ENCODE data around the gene FAM221B. TPM values are rescaled to one million over a fixed set of nuclear protein-coding genes. Genes with fewer than 3 reads are reported as not detected.

FAM221B gene
- total RNA-seq, 4 donors from 2014 or later, result not detected

DNA sequence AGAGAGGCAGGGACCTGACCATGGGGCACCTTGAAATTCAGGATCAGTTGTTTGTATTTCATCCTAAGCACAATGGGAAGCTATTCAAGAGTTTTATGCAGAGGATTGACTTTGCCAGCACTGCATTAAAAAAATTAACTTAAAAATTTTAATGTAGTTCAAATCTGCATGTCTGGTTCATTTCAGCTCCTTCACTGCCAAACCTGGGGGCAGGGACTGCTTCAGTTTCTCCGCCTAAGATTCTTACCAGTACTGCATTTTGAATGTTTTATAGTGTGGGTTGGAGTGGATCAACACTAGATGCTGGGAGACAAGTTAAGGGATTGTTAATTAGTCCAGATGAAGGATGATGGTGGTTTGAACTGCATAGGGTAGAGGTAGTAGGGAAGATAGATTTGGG lies 58.8 kb downstream of the FAM221B start:
- no peaks in the 10 kb centered on the region for H3K27me3 ChIP-seq
- no peak for ATAC-seq
- no peak overlapping the region for H3K4me3 ChIP-seq
- H3K27ac ChIP-seq, result no peak overlapping the region
- no peak for TF ChIP-seq POLR2AphosphoS5 (IDR thresholded peaks at IDR 0.05)
- TF ChIP-seq, protein P1, sequence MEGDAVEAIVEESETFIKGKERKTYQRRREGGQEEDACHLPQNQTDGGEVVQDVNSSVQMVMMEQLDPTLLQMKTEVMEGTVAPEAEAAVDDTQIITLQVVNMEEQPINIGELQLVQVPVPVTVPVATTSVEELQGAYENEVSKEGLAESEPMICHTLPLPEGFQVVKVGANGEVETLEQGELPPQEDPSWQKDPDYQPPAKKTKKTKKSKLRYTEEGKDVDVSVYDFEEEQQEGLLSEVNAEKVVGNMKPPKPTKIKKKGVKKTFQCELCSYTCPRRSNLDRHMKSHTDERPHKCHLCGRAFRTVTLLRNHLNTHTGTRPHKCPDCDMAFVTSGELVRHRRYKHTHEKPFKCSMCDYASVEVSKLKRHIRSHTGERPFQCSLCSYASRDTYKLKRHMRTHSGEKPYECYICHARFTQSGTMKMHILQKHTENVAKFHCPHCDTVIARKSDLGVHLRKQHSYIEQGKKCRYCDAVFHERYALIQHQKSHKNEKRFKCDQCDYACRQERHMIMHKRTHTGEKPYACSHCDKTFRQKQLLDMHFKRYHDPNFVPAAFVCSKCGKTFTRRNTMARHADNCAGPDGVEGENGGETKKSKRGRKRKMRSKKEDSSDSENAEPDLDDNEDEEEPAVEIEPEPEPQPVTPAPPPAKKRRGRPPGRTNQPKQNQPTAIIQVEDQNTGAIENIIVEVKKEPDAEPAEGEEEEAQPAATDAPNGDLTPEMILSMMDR (IDR thresholded peaks at IDR 0.05), result no peak
- TF ChIP-seq EP300 (IDR thresholded peaks at IDR 0.05), result no peak
- no peak for TF ChIP-seq POLR2A (IDR thresholded peaks at IDR 0.05)
- H3K4me1 ChIP-seq, result peaks cover 7 to 26% (median 22%) of the 10 kb centered on the region in 3 donors
- 89 to 100% methylated on average over 1 of the region's 1 CpG for WGBS, 2 donors (ENCODE audit: low coverage in 1 of 2)
- no peaks in the 10 kb centered on the region for H3K9me3 ChIP-seq
- no peaks in the 10 kb centered on the region for H3K36me3 ChIP-seq

DNA sequence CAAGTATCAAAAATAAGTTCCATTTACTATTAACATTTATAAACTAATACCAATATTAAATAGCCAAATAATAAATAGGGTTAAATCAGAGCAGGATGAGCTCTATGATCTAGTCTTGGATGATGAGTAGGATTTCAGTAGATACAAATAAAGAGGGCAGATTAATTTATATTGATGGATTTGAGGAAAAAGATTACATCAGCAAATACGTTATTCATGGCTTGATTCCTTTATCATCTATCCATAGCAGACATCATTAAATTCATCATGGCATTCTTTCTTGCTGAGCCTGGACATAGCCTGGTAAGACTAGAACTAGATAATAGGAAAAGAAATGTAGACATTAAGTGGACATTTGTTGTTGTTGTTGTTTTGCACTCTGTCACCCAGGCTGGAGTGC lies 61.1 kb downstream of the FAM221B start:
- Histone ChIP-seq H3K4me3 (no peak overlapping the region), H3K27me3 (no peaks in the 10 kb centered on the region), H3K27ac (no peak overlapping the region), H3K36me3 (no peaks in the 10 kb centered on the region), H3K4me1 (peaks cover 7 to 26% (median 22%) of the 10 kb centered on the region in 3 donors), H3K9me3 (no peaks in the 10 kb centered on the region)
- ATAC-seq, result no peak
- 88 to 95% methylated on average over 1 of the region's 1 CpG for WGBS, 2 donors (ENCODE audit: low coverage in 1 of 2)
- no peak for TF ChIP-seq POLR2AphosphoS5 (IDR thresholded peaks at IDR 0.05)
- TF ChIP-seq EP300 (IDR thresholded peaks at IDR 0.05), result no peak
- TF ChIP-seq, protein P1 (IDR thresholded peaks at IDR 0.05), result no peak
- no peak for TF ChIP-seq POLR2A (IDR thresholded peaks at IDR 0.05)

DNA sequence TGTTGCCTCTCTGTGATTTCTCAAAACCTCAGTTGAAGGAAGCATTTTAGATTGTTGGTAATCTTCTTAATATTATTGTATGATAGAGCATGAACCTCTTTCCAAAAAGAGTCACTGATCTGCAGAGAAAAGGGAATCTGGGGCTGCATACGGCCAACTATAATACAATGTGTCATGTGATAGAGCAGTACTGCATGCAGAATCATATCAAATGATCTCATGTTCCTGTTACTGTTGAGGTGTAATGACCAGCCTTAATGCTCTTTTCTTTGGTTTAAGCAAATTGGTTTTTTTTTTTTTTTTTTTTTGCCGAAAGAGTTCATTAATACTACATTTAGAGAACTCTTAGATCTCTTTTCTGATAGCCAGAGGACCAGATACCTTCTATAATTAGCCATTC lies 61.5 kb downstream of the FAM221B start:
- H3K4me1 ChIP-seq, result peaks cover 7 to 23% (median 21%) of the 10 kb centered on the region in 3 donors
- WGBS, 2 donors (ENCODE audit: low coverage in 1 of 2), result 61 to 66% methylated on average over 2 of the region's 2 CpGs
- no peaks in the 10 kb centered on the region for H3K9me3 ChIP-seq
- no peaks in the 10 kb centered on the region for H3K27me3 ChIP-seq
- no peak for TF ChIP-seq EP300 (IDR thresholded peaks at IDR 0.05)
- TF ChIP-seq, protein P1 (IDR thresholded peaks at IDR 0.05), result no peak
- no peak for TF ChIP-seq POLR2AphosphoS5 (IDR thresholded peaks at IDR 0.05)
- ATAC-seq, result no peak
- H3K27ac ChIP-seq, result no peak overlapping the region
- no peak overlapping the region for H3K4me3 ChIP-seq
- no peaks in the 10 kb centered on the region for H3K36me3 ChIP-seq

Small RNAs within 50 kb of the gene (small RNA-seq; reads per million reads assigned to genes)
- gene HINT2, result 0 to 0.13 (median 0.04) reads per million in 4 donors

Other genes starting within 250 kb of the FAM221B start
- gene TESK1, start 223.5 kb downstream of the FAM221B start, total RNA-seq, result 10 to 100 TPM; 38.2 to 77.1 (median 40.2) TPM
- 1 to 10 TPM; 1.0 to 2.0 (median 1.5) TPM for gene CD72, start 210.3 kb downstream of the FAM221B start, total RNA-seq
- gene SIT1, start 177.8 kb downstream of the FAM221B start, total RNA-seq, result 1 to 10 TPM in 3 of 4 donors, not detected in 1; 1.2 to 1.6 (median 1.6) TPM
- 1,000 to 10,000 TPM; 1,650 to 4,855 (median 3,807) TPM for gene RMRP, start 170.7 kb downstream of the FAM221B start, total RNA-seq
- gene CCDC107, start 170.4 kb downstream of the FAM221B start, total RNA-seq, result 10 to 100 TPM; 61.9 to 94.2 (median 87.0) TPM
- gene ARHGEF39, start 163.5 kb downstream of the FAM221B start, total RNA-seq, result 1 to 10 TPM in 2 of 4 donors, under 1 TPM in 2; 0.52 to 2.2 (median 0.81) TPM
- gene CA9, start 154.8 kb downstream of the FAM221B start, total RNA-seq, result 1 to 10 TPM in 1 of 4 donors, not detected in 3; 3.9 TPM
- over 10,000 TPM in 3 of 4 donors, 1,000 to 10,000 TPM in 1; 7,572 to 13,568 (median 12,084) TPM for gene TPM2, start 138.8 kb downstream of the FAM221B start, total RNA-seq
- gene TLN1, start 96.5 kb downstream of the FAM221B start, total RNA-seq, result 1,000 to 10,000 TPM in 3 of 4 donors, 100 to 1,000 TPM in 1; 888 to 1,583 (median 1,047) TPM
- 100 to 1,000 TPM in 1 of 4 donors, 10 to 100 TPM in 3; 75.0 to 104 (median 83.7) TPM for gene CREB3, start 96.1 kb downstream of the FAM221B start, total RNA-seq
- gene GBA2, start 79.5 kb downstream of the FAM221B start, total RNA-seq, result 10 to 100 TPM; 35.3 to 81.1 (median 54.3) TPM
- gene RGP1, start 79.4 kb downstream of the FAM221B start, total RNA-seq, result 10 to 100 TPM; 19.7 to 34.4 (median 23.4) TPM
- gene MSMP, start 74.5 kb downstream of the FAM221B start, total RNA-seq, result 1 to 10 TPM in 1 of 4 donors, not detected in 3; 2.0 TPM
- 10 to 100 TPM; 12.7 to 39.3 (median 34.5) TPM for gene NPR2, start 37.1 kb downstream of the FAM221B start, total RNA-seq
- 1 to 10 TPM in 3 of 4 donors, under 1 TPM in 1; 0.81 to 2.1 (median 1.4) TPM for gene SPAG8, start 16.5 kb downstream of the FAM221B start, total RNA-seq
- gene HINT2, start 13.7 kb downstream of the FAM221B start, total RNA-seq, result 10 to 100 TPM; 12.7 to 29.4 (median 18.7) TPM
- gene TMEM8B, start 496 bp upstream of the FAM221B start, total RNA-seq, result 10 to 100 TPM; 11.7 to 23.8 (median 18.6) TPM
- not detected for gene OR13J1, start 41.7 kb upstream of the FAM221B start, total RNA-seq
- 10 to 100 TPM in 3 of 4 donors, 1 to 10 TPM in 1; 4.0 to 32.7 (median 17.0) TPM for gene HRCT1, start 77.5 kb upstream of the FAM221B start, total RNA-seq
- gene SPAAR, start 80.8 kb upstream of the FAM221B start, total RNA-seq, result 1 to 10 TPM in 3 of 4 donors, under 1 TPM in 1; 0.62 to 5.5 (median 2.6) TPM
- gene OR2S2, start 129.4 kb upstream of the FAM221B start, total RNA-seq, result not detected
- 10 to 100 TPM; 12.6 to 29.5 (median 18.6) TPM for gene RECK, start 208.2 kb upstream of the FAM221B start, total RNA-seq